ENCODE results near the gene KHDRBS1. TPM values are rescaled to one million over a fixed set of nuclear protein-coding genes. Genes with fewer than 3 reads are reported as not detected.

Gene KHDRBS1
- total RNA-seq, 4 donors from 2014 or later = 49.6 to 63.5 (median 57.2) TPM

GRCh38 chr1:32047701-32048100, 34.0 kb downstream of the KHDRBS1 start:
- no peak for TF ChIP-seq CTCF (IDR thresholded peaks at IDR 0.05)
- no peak for ATAC-seq (ENCODE audit: low FRiP score)
- DNase-seq (ENCODE audit: low spot score) = no peak

- ATAC-seq (ENCODE audit: low FRiP score) = no peak
- no peak for TF ChIP-seq CTCF (IDR thresholded peaks at IDR 0.05)
- DNase-seq (ENCODE audit: low spot score) = no peak
These were observed 34.8 kb downstream of the KHDRBS1 start for GRCh38 chr1:32048440-32048839.

- TF ChIP-seq CTCF (IDR thresholded peaks at IDR 0.05) = no peak
- DNase-seq (ENCODE audit: low spot score) (no peak), ATAC-seq (ENCODE audit: low FRiP score) (no peak)
These were observed 38.0 kb downstream of the KHDRBS1 start for GRCh38 chr1:32051706-32052105.

GRCh38 chr1:32052887-32053286, 39.2 kb downstream of the KHDRBS1 start:
- TF ChIP-seq CTCF (IDR thresholded peaks at IDR 0.05) = no peak
- DNase-seq (ENCODE audit: low spot score) = no peak

GRCh38 chr1:32055416-32055815, 41.7 kb downstream of the KHDRBS1 start:
- no peak for TF ChIP-seq CTCF (IDR thresholded peaks at IDR 0.05)
- no peak for ATAC-seq (ENCODE audit: low FRiP score)
- no peak for DNase-seq (ENCODE audit: low spot score)

More at GRCh38 chr1:32052887-32053286, 39.2 kb downstream of the KHDRBS1 start:
- ATAC-seq (ENCODE audit: low FRiP score) = no peak

GRCh38 chr1:32056598-32056997, 42.9 kb downstream of the KHDRBS1 start:
- no peak for ATAC-seq (ENCODE audit: low FRiP score)
- no peak for DNase-seq (ENCODE audit: low spot score)
- no peak for TF ChIP-seq CTCF (IDR thresholded peaks at IDR 0.05)

GRCh38 chr1:32060914-32061313, 47.2 kb downstream of the KHDRBS1 start:
- TF ChIP-seq CTCF (IDR thresholded peaks at IDR 0.05) = no peak
- ATAC-seq (ENCODE audit: low FRiP score) (no peak), DNase-seq (ENCODE audit: low spot score) (no peak)
